ENCODE measurements around the gene C10orf67.

GRCh38 chr10:23293973-23294590, 50.5 kb downstream of the C10orf67 start:
- TF ChIP-seq CTCF (conservative IDR thresholded peaks at IDR 0.05 in 1 of 2, IDR thresholded peaks at IDR 0.05 in 1 of 2; ENCODE audit: extremely low read depth in 1 of 2, insufficient read depth in 1 of 2, low read depth in 1 of 2, low read length in 2 of 2) (no peak), EZH2 (IDR thresholded peaks at IDR 0.05; ENCODE audit: borderline replicate concordance, low read length) (no peak)

Measured in mammary epithelial cell (primary cell).